WTC11 (cell line): ENCODE results near the gene JAKMIP1. TPM values are rescaled to one million over a fixed set of nuclear protein-coding genes. Genes with fewer than 3 reads are reported as not detected.

ENCODE experiments used
- ATAC-seq: fragments of 200-7000 bp; cut with Tn5 transposase; 2 replicates; pipeline ENCODE4 v1.10.0; 2021; ENCODE audit warnings: mild to moderate bottlenecking, moderate library complexity
- CTCF ChIA-PET: fragments of 300-600 bp; sonication (Branson Sonifier 250); formaldehyde crosslinking; loops from one replicate; lab custom pipeline; 2021; ENCODE audit warnings: antibody characterized with exemption; lab: Charles Lee
- POLR2A ChIA-PET: fragments of 350-600 bp; sonication (Branson Sonifier 250); formaldehyde crosslinking; loops from one replicate; lab custom pipeline; 2021; ENCODE audit warnings: antibody characterized with exemption; lab: Charles Lee
- DNase-seq: peaks from one replicate; pipeline ENCODE4 v3.0.0; 2021; ENCODE audit warnings: low spot score
- H3K27ac Mint-ChIP-seq: 2 replicates; pipeline ENCODE4 v1.8.0; 2021; ENCODE audit warnings: mixed read lengths
- H3K27me3 Mint-ChIP-seq: 2 replicates; pipeline ENCODE4 v1.8.0; 2021; ENCODE audit warnings: low read depth, mild to moderate bottlenecking, moderate library complexity, mixed read lengths
- H3K36me3 Mint-ChIP-seq: 2 replicates; pipeline ENCODE4 v1.8.0; 2021; ENCODE audit warnings: mixed read lengths
- H3K4me1 Mint-ChIP-seq: 2 replicates; pipeline ENCODE4 v1.8.0; 2022; ENCODE audit warnings: mixed read lengths
- H3K4me3 Mint-ChIP-seq: 2 replicates; pipeline ENCODE4 v1.8.0; 2021; ENCODE audit warnings: mild to moderate bottlenecking, moderate library complexity, mixed read lengths
- H3K9me3 Mint-ChIP-seq: 2 replicates; pipeline ENCODE4 v1.8.0; 2021; ENCODE audit warnings: mixed read lengths
- ARID4B ChIP-seq: sonication (generic); formaldehyde crosslinking; IDR thresholded peaks from 2 replicates; pipeline ENCODE4 v1.8.0; 2023; ENCODE audit warnings: missing genetic modification reagents, mild to moderate bottlenecking, borderline replicate concordance
- ATF1 ChIP-seq: sonication (generic); formaldehyde crosslinking; IDR thresholded peaks from 2 replicates; pipeline ENCODE4 v1.8.1; 2023; ENCODE audit warnings: mild to moderate bottlenecking, moderate library complexity, missing genetic modification reagents
- ATF6 ChIP-seq: sonication (generic); formaldehyde crosslinking; IDR thresholded peaks from 2 replicates; pipeline ENCODE4 v1.8.1; 2023; ENCODE audit warnings: mild to moderate bottlenecking, missing genetic modification reagents
- E2F1 ChIP-seq: sonication (generic); formaldehyde crosslinking; IDR thresholded peaks from 2 replicates; pipeline ENCODE4 v1.8.0; 2022; ENCODE audit warnings: mild to moderate bottlenecking, missing genetic modification reagents
- E2F5 ChIP-seq: sonication (generic); formaldehyde crosslinking; IDR thresholded peaks from 2 replicates; pipeline ENCODE4 v1.8.1; 2022; ENCODE audit warnings: mild to moderate bottlenecking, moderate library complexity, missing genetic modification reagents
- HMGA2 ChIP-seq: fragments of 250-450 bp; sonication (Bioruptor Pico); IDR thresholded peaks from 2 replicates; pipeline ENCODE4 v1.4.0; 2021; ENCODE audit warnings: mild to moderate bottlenecking, moderate library complexity
- IRF2 ChIP-seq: sonication (generic); formaldehyde crosslinking; IDR thresholded peaks from 2 replicates; pipeline ENCODE4 v1.8.0; 2022; ENCODE audit warnings: low read depth, missing genetic modification reagents, borderline replicate concordance
- NFE2L1 ChIP-seq: sonication (generic); formaldehyde crosslinking; IDR thresholded peaks from 2 replicates; pipeline ENCODE4 v1.8.1; 2023; ENCODE audit warnings: missing genetic modification reagents
- OVOL2 ChIP-seq: fragments of 250-450 bp; sonication (Bioruptor Pico); IDR thresholded peaks from 2 replicates; pipeline ENCODE4 v1.9.0; 2021; ENCODE audit warnings: mild to moderate bottlenecking, borderline replicate concordance
- PRRX2 ChIP-seq: fragments of 250-450 bp; sonication (Bioruptor Pico); IDR thresholded peaks from 2 replicates; pipeline ENCODE4 v1.8.0; 2021; ENCODE audit warnings: mild to moderate bottlenecking
- SMAD3 ChIP-seq: sonication (generic); formaldehyde crosslinking; IDR thresholded peaks from 2 replicates; pipeline ENCODE4 v1.8.0; 2022; ENCODE audit warnings: missing genetic modification reagents, mild to moderate bottlenecking, borderline replicate concordance
- SMAD4 ChIP-seq: sonication (generic); formaldehyde crosslinking; IDR thresholded peaks from 2 replicates; pipeline ENCODE4 v1.8.0; 2022; ENCODE audit warnings: mild to moderate bottlenecking, missing genetic modification reagents
- total RNA-seq: library from RNA; stranded (reverse); gene quantifications from 3 replicates; pipeline ENCODE4 v1.2.3, GENCODE V29; 2021
- TF ChIP-seq, protein P1 (sequence below): fragments of 250-450 bp; sonication (Bioruptor Pico); IDR thresholded peaks from 2 replicates; pipeline ENCODE4 v1.9.0; 2021; ENCODE audit warnings: mild to moderate bottlenecking

JAKMIP1 gene
- total RNA-seq, 1 experiment from 2014 or later = 4.0 TPM

DNA sequence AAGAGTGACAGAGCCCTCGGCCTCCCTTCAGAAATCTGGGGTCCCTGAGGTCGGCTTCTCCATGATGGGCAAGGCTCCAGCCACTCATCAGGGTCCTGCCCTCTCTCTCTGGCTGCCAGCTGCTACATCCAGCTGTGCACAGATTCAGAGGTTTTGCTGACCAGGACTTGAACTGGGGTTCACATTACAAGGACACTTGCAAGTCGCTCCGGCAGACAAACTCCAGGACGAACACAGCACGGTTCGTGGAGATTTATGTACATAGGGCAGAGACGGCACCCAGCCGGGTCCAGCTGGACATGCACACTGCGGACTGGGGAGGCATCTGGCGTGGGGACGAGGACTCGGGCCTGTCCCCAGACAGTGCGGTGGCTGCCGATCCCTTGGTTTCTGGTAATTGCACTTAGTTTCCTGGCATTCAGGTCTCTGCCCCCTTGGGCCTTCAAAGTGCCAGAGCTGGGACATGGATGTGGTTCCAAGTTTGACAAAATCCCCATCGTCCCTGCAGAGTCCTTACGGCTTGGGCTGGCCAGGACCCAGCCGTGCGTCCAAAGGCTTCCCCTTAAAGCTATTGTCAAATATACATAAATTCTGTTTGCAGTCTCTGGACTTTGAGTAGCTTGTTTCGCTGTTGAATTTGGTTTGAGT is 175.9 kb downstream of the JAKMIP1 start (continued):
- TF ChIP-seq SMAD3 = no peak

DNA sequence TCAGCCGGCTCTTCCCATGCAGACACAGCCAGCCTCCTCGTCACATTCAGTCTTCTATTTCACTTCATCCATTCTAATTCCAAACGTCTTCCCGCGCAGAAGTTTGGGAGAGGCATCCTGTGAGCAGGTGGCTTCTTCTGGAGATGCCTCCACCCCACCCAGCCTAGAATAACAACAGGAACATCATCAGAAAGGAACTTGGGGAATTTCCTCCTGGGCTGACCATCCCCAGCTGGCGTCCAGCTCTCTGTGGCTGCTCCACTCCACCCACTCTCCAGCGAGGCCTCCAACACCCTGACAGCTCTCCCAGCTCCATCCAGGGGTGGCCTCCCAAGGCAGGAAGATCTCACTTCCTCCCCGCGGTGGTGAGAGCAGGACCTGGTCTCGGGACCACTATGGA is 176.6 kb downstream of the JAKMIP1 start:
- ChIA-PET POLR2A (no interaction called here), CTCF (interaction anchor here (1.1 to 1.8 kb wide), 2 partner anchors 25 to 64 kb away, joined by 3 to 4 read pairs; no protein-coding TSS in a partner anchor)
- peaks cover 16% of the 10 kb centered on the region for H3K4me1 Mint-ChIP-seq
- no peaks in the 10 kb centered on the region for H3K36me3 Mint-ChIP-seq
- TF ChIP-seq ATF1 (CRISPR knock-in tag) = no peak
- no peak for TF ChIP-seq NFE2L1 (CRISPR knock-in tag)
- TF ChIP-seq E2F5 = no peak
- no peak for TF ChIP-seq ATF6 (CRISPR knock-in tag)
- TF ChIP-seq, all 79 proteins: peak for 0
- H3K27me3 Mint-ChIP-seq = no peaks in the 10 kb centered on the region; the same call in 1 of the 2 replicates
- no peak for DNase-seq
- H3K4me3 Mint-ChIP-seq = no peak overlapping the region
- no peaks in the 10 kb centered on the region for H3K9me3 Mint-ChIP-seq
- no peak for ATAC-seq
- no peak overlapping the region for H3K27ac Mint-ChIP-seq

DNA sequence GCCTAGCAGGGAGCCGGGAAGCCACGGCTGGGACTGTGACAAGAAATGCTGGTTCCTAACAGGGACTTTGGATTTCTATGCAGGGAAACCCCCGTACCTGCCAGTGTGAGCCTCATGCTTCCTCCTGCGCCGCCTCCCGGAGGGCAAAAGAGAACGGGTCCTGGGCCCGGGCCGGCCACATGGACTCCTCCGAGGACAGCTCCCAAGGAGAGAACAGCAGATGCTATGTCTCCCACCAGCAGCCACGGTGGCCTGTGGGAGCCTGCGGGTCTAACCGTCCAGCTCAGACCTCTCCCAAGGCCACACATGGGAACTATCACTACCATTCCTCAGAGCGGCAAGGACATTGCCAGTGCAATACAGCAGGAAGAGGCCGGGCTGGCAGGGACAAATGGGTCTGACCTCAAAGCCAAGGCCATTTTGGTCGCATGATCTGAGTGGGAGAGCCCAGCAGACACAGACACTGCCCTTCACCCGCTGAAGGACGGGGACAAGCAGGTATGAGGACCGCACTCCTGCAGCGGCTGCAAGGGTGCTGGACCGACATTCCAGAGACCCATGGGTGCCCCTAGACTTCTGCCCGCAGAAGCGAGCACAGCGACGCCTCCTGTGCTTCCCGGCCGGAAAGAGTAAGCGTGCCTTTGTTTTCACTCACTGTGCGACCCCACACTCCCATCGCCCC is 177.6 kb downstream of the JAKMIP1 start:
- DNase-seq (no peak), ATAC-seq (no peak)
- CTCF ChIA-PET = interaction anchor here (1.6 to 3.6 kb wide), 3 partner anchors 15 to 210 kb away, joined by 3 to 15 read pairs (median 3); no protein-coding TSS in a partner anchor
- no peaks in the 10 kb centered on the region; the same call in 1 of the 2 replicates for H3K27me3 Mint-ChIP-seq
- H3K4me3 Mint-ChIP-seq = no peak overlapping the region
- H3K4me1 Mint-ChIP-seq = peaks cover 14% of the 10 kb centered on the region
- H3K27ac Mint-ChIP-seq = no peak overlapping the region
- TF ChIP-seq ARID4B (CRISPR knock-in tag) (no peak), E2F1 (CRISPR knock-in tag) (no peak), IRF2 (CRISPR knock-in tag) (no peak), HMGA2 (CRISPR knock-in tag) (no peak), PRRX2 (no peak), SMAD4 (CRISPR knock-in tag) (no peak), OVOL2 (CRISPR knock-in tag) (no peak)
- TF ChIP-seq, protein P1, sequence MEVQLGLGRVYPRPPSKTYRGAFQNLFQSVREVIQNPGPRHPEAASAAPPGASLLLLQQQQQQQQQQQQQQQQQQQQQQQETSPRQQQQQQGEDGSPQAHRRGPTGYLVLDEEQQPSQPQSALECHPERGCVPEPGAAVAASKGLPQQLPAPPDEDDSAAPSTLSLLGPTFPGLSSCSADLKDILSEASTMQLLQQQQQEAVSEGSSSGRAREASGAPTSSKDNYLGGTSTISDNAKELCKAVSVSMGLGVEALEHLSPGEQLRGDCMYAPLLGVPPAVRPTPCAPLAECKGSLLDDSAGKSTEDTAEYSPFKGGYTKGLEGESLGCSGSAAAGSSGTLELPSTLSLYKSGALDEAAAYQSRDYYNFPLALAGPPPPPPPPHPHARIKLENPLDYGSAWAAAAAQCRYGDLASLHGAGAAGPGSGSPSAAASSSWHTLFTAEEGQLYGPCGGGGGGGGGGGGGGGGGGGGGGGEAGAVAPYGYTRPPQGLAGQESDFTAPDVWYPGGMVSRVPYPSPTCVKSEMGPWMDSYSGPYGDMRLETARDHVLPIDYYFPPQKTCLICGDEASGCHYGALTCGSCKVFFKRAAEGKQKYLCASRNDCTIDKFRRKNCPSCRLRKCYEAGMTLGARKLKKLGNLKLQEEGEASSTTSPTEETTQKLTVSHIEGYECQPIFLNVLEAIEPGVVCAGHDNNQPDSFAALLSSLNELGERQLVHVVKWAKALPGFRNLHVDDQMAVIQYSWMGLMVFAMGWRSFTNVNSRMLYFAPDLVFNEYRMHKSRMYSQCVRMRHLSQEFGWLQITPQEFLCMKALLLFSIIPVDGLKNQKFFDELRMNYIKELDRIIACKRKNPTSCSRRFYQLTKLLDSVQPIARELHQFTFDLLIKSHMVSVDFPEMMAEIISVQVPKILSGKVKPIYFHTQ = no peak
- POLR2A ChIA-PET = no interaction called here
- no peaks in the 10 kb centered on the region for H3K36me3 Mint-ChIP-seq
- no peaks in the 10 kb centered on the region for H3K9me3 Mint-ChIP-seq
